ENCODE data around the gene OIT3.

The OIT3 gene

GRCh38 chr10:72952642-72953158, 59.2 kb downstream of the OIT3 start:
- H3K4me3 ChIP-seq (ENCODE audit: control insufficient read depth, low read depth, low read length): no peak overlapping the region
- DNase-seq (ENCODE audit: low read depth): no peak
- TF ChIP-seq CTCF (conservative IDR thresholded peaks at IDR 0.05; ENCODE audit: control insufficient read depth, insufficient read depth, low read depth, low read length): no peak

DNA sequence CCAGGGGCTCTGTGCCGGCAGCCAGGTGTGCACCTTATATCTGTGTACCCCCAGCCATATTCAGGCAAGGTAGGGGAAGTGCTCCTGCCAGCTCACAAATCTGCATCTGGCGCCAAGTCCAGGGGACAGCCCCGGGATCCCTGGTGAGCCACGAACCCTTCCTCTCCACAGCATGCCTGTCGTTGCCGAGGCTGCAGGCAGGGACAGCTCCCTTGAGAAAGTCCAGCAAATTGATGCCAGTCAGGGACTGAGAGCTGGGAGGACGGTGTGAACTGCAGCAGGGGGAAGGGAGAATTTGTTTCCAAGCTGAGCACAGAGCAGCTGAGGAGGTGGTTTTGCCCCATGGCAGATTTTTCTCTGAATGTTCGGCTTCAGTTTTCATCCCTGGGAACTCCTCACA, 60.1 kb downstream of the OIT3 start:
- TF ChIP-seq CTCF (conservative IDR thresholded peaks at IDR 0.05; ENCODE audit: control insufficient read depth, insufficient read depth, low read depth, low read length): no peak
- H3K4me3 ChIP-seq (ENCODE audit: control insufficient read depth, low read depth, low read length): no peak overlapping the region
- no peak for DNase-seq (ENCODE audit: low read depth)

DNA sequence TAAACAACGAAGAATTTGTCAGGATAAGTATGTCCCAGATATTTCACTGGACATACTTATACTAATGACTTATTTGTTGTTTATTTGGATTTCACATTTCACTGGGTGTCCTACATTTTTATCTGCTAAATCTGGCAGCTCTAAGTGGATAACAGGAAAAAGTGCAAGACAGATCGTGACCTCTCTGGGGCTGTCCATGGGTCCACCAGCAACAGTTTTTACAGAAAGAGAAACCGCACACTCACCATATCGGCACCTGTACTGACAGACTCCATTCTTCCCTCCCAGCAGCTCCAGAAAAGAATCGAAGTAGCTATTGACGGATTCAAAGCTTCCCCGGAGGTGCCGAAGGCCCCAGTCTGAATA, 60.7 kb downstream of the OIT3 start:
- no peak for TF ChIP-seq CTCF (conservative IDR thresholded peaks at IDR 0.05; ENCODE audit: control insufficient read depth, insufficient read depth, low read depth, low read length)
- DNase-seq (ENCODE audit: low read depth): no peak
- H3K4me3 ChIP-seq (ENCODE audit: control insufficient read depth, low read depth, low read length): no peak overlapping the region

- DNase-seq (ENCODE audit: low read depth): no peak
- H3K4me3 ChIP-seq (ENCODE audit: control insufficient read depth, low read depth, low read length): no peak within 1 kb of the TSS
- no peak for TF ChIP-seq CTCF (conservative IDR thresholded peaks at IDR 0.05; ENCODE audit: control insufficient read depth, insufficient read depth, low read depth, low read length)
Measured at GRCh38 chr10:72954596-72955554, 61.3 kb downstream of the OIT3 start, which contains the start of gene PLA2G12B. TSS of gene PLA2G12B (minus strand) at chr10:72954806. CDS start at chr10:72954685, 121 bp downstream.

- TF ChIP-seq CTCF (conservative IDR thresholded peaks at IDR 0.05; ENCODE audit: control insufficient read depth, insufficient read depth, low read depth, low read length): no peak
- H3K4me3 ChIP-seq (ENCODE audit: control insufficient read depth, low read depth, low read length): no peak overlapping the region
- no peak for DNase-seq (ENCODE audit: low read depth)
Measured at GRCh38 chr10:72956001-72956400, 62.5 kb downstream of the OIT3 start.

- no peak for DNase-seq (ENCODE audit: low read depth)
- H3K4me3 ChIP-seq (ENCODE audit: control insufficient read depth, low read depth, low read length): no peak overlapping the region
- no peak for TF ChIP-seq CTCF (conservative IDR thresholded peaks at IDR 0.05; ENCODE audit: control insufficient read depth, insufficient read depth, low read depth, low read length)
Measured at GRCh38 chr10:72976886-72977285, 83.3 kb downstream of the OIT3 start.

Data from fibroblast of mammary gland (primary cell).